Uterus (tissue), 2 donors: ENCODE measurements around the gene TNP2.

ENCODE experiments used
- CTCF ChIP-seq, 4 experiments: fragments of 200-600 bp in 2 of 4; fragments of 450-650 bp in 2 of 4; sonication (generic) in 2 of 4; IDR thresholded peaks; one replicate each; pipeline ENCODE4 v1.5.1; 2016 to 2019; ENCODE audit warnings: antibody characterized with exemption in 4 of 4, mild to moderate bottlenecking in 2 of 4, moderate library complexity in 1 of 4
- POLR2A ChIP-seq, 2 donors: fragments of 450-650 bp; IDR thresholded peaks; one replicate each; pipeline ENCODE4 v1.6.1; 2016; ENCODE audit warnings: antibody characterized with exemption in 2 of 2, mild to moderate bottlenecking in 1 of 2, moderate library complexity in 1 of 2

GRCh38 chr16:11295672-11296071, 26.5 kb upstream of the TNP2 start:
- TF ChIP-seq POLR2A (IDR thresholded peaks at IDR 0.05) (no peak), CTCF (IDR thresholded peaks at IDR 0.05) (no peak)
